CD14-positive monocyte (primary cell): ENCODE data around the gene ADAM8. TPM values are rescaled to one million over a fixed set of nuclear protein-coding genes. Genes with fewer than 3 reads are reported as not detected.
A peak's percentile ranks its signal among the peaks of the same experiment; 100 is the strongest.

Experiments used
- DNase-seq, 3 donors: peaks; one replicate each; pipeline ENCODE4 v3.0.0-alpha.2; 2011 to 2022
- H2AFZ ChIP-seq: 2 replicates; pipeline ENCODE4 v1.6.0; 2012; ENCODE audit warnings: mild to moderate bottlenecking, low read depth, low read length, inconsistent platforms; ENCODE audit not compliant: insufficient read depth, poor library complexity, severe bottlenecking
- H3K27ac ChIP-seq, 2 donors: 1 replicate in 1 of 2; 2 replicates in 1 of 2; pipeline ENCODE4 v1.5.1; 2012 to 2013; ENCODE audit warnings: low read length in 2 of 2, control low read depth in 1 of 2, inconsistent platforms in 1 of 2, low read depth in 1 of 2, mild to moderate bottlenecking in 1 of 2
- H3K27me3 ChIP-seq, 2 donors: one replicate each; pipeline versions ENCODE4 v1.6.0 to v1.6.1; 2011 to 2013; ENCODE audit warnings: low read length in 2 of 2; ENCODE audit not compliant: control insufficient read depth in 2 of 2, insufficient read depth in 2 of 2
- H3K36me3 ChIP-seq, 2 donors: replicated peaks in 1 of 2; 1 replicate in 1 of 2; 2 replicates in 1 of 2; pipeline versions ENCODE4 v1.5.1 to v1.6.1; 2012 to 2013; ENCODE audit warnings: low read length in 2 of 2, control low read depth in 1 of 2, inconsistent platforms in 1 of 2, mild to moderate bottlenecking in 1 of 2; ENCODE audit not compliant: insufficient read depth in 2 of 2, control insufficient read depth in 1 of 2
- H3K4me1 ChIP-seq, 2 donors: 1 replicate in 1 of 2; 2 replicates in 1 of 2; pipeline versions ENCODE4 v1.5.1 to v1.6.1; 2012 to 2013; ENCODE audit warnings: low read length in 2 of 2, control low read depth in 1 of 2, inconsistent platforms in 1 of 2, mild to moderate bottlenecking in 1 of 2, moderate library complexity in 1 of 2; ENCODE audit not compliant: insufficient read depth in 2 of 2, control insufficient read depth in 1 of 2
- H3K4me2 ChIP-seq: replicated peaks from 2 replicates; pipeline ENCODE3; 2012; ENCODE audit warnings: low read length, moderate library complexity, mild to moderate bottlenecking; ENCODE audit not compliant: poor library complexity, severe bottlenecking; ENCODE audit errors: extremely low read depth
- H3K4me3 ChIP-seq, 3 experiments: fragments of 200-600 bp in 1 of 3; sonication (generic) in 1 of 3; replicated peaks in 1 of 3; 1 replicate in 2 of 3; 2 replicates in 1 of 3; pipeline ENCODE4 v1.5.1; 2011 to 2013; ENCODE audit warnings: low read length in 3 of 3, mild to moderate bottlenecking in 3 of 3, control low read depth in 2 of 3, low read depth in 2 of 3, inconsistent platforms in 1 of 3, moderate library complexity in 1 of 3
- H3K79me2 ChIP-seq: 2 replicates; pipeline ENCODE4 v1.6.0; 2012; ENCODE audit warnings: mild to moderate bottlenecking, control low read depth, inconsistent platforms, low read length, moderate library complexity; ENCODE audit not compliant: insufficient read depth
- H3K9ac ChIP-seq: 2 replicates; pipeline ENCODE4 v1.6.0; 2017; ENCODE audit warnings: low read length, mild to moderate bottlenecking; ENCODE audit not compliant: insufficient read depth, poor library complexity, severe bottlenecking
- H3K9me3 ChIP-seq, 2 donors: replicated peaks in 1 of 2; 1 replicate in 1 of 2; 2 replicates in 1 of 2; pipeline versions ENCODE4 v1.5.1 to v1.6.1; 2012 to 2013; ENCODE audit warnings: low read length in 2 of 2, control low read depth in 1 of 2; ENCODE audit not compliant: control insufficient read depth in 1 of 2, insufficient read depth in 1 of 2
- H4K20me1 ChIP-seq: 2 replicates; pipeline ENCODE4 v1.6.0; 2012; ENCODE audit warnings: mild to moderate bottlenecking, low read length, control low read depth, moderate library complexity; ENCODE audit not compliant: insufficient read depth
- H3K27ac Mint-ChIP-seq, 7 donors: one replicate each; pipeline ENCODE4 v1.8.0; 2020; ENCODE audit warnings: mild to moderate bottlenecking in 7 of 7, mixed read lengths in 7 of 7, moderate library complexity in 6 of 7, inconsistent platforms in 2 of 7
- H3K27me3 Mint-ChIP-seq, 3 donors: one replicate each; pipeline ENCODE4 v1.8.0; 2021 to 2022; ENCODE audit warnings: low read depth in 3 of 3, mild to moderate bottlenecking in 3 of 3, mixed read lengths in 3 of 3, moderate library complexity in 3 of 3, inconsistent platforms in 1 of 3
- H3K36me3 Mint-ChIP-seq, 2 donors: one replicate each; pipeline ENCODE4 v1.8.0; 2020; ENCODE audit warnings: mixed read lengths in 2 of 2, inconsistent platforms in 1 of 2, mild to moderate bottlenecking in 1 of 2
- H3K4me1 Mint-ChIP-seq: one replicate; pipeline ENCODE4 v1.8.0; 2020; ENCODE audit warnings: mild to moderate bottlenecking, mixed read lengths
- H3K4me3 Mint-ChIP-seq, 2 donors: one replicate each; pipeline ENCODE4 v1.8.0; 2020; ENCODE audit warnings: mild to moderate bottlenecking in 2 of 2, mixed read lengths in 2 of 2, moderate library complexity in 1 of 2
- H3K9me3 Mint-ChIP-seq, 7 donors: one replicate each; pipeline ENCODE4 v1.8.0; 2020 to 2022; ENCODE audit warnings: mixed read lengths in 7 of 7, mild to moderate bottlenecking in 6 of 7, moderate library complexity in 6 of 7, inconsistent platforms in 2 of 7
- WGBS: methylation state at CpG from one replicate; pipeline ENCODE4 v1.1.5; 2013; ENCODE audit warnings: missing lambda C conversion rate; ENCODE audit not compliant: insufficient coverage; 5-methylcytosine and 5-hydroxymethylcytosine counted together
- intact Hi-C, 2 donors: fragments of 100-400 bp; cut with micrococcal nuclease; formaldehyde crosslinking; loops; one replicate each; pipeline versions ENCODE4 v1.15.0 to v1.15.1; 2023
- polyA plus RNA-seq, 3 donors: library from polyadenylated mRNA; depleted of rRNA in 1 of 3; unstranded in 2 of 3; stranded (reverse) in 1 of 3; fragments of 300-500 nt in 2 of 3; fragments of >200 nt in 1 of 3; fragmentation: Illumina TruSeq in 2 of 3; gene quantifications; 1 replicate in 2 of 3; 2 replicates in 1 of 3; pipeline ENCODE4 v1.2.3, GENCODE V29; 2012 to 2021
- TF ChIP-seq, protein P1 (sequence below): fragments of 200-600 bp; IDR thresholded peaks from one replicate; pipeline ENCODE4 v1.8.0; 2022; ENCODE audit warnings: antibody characterized with exemption, mild to moderate bottlenecking

ADAM8 gene
- polyA plus RNA-seq, 3 donors, result 32.7 to 228 (median 72.8) TPM

DNA sequence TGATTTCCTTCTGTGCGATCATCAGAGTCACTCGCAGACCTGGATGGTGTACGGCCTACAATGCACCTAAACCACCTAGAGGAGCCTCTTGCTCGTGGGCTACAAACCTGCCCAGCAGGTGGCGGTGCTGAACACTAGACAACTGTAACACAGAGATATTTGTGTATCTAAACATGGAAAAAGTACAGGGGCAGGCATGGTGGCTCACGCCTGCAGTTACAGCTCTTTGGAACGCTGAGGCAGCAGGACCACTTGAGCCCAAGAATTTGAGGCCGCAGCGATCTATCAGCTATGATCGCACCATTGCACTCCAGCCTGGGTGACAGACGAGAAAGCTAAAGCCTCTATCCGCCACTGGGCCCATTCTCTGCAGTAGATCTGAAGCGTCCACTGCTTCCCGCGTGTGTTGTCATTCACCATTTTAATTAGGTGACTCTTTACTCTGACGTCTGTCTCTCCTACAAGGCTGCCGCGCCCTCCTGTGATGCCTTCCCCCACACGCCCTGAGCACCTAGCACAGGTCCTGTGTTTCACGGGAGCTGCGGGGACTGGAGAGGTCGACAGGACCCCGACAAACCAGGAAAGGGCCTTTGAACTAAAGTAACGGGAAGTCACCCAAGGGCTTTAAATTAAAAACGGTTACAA, 31.2 kb upstream of the ADAM8 start:
- intact Hi-C loops, result loop anchor here (2.0 to 5.0 kb wide), 4 partner anchors 29 to 71 kb away; partner anchors contain the start of gene VENTX (in 1 of the 2)
- H3K36me3 Mint-ChIP-seq, result peaks cover 55 to 66% of the 10 kb centered on the region in 2 donors

DNA sequence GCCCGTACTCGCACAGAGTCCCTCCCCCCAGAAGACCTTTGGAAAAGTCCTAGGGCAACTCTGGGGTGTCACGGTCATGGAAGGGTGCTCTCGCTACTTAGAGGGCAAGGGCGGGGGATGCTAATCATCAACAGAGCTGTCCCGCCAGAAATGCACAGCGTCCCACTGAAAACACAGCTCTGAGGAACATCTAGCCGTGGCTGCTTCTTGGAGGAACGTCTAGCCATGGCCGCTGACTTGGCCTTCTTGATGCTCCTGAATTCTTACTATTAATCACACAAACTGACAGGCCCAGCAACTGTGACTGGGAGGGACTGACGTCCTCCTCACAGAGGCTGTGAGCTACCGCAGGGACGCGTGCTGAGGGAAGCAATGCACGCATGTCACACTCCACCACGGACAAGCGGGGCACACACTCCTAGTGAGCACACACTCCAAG, 30.3 kb upstream of the ADAM8 start:
- peak overlapping the region; percentile 99 to 100 (median 100) for H3K27ac Mint-ChIP-seq
- H3K27me3 Mint-ChIP-seq, result peaks cover 0 to 5% (median 0%) of the 10 kb centered on the region in 3 donors
- peaks cover 54 to 65% of the 10 kb centered on the region in 2 donors for H3K36me3 Mint-ChIP-seq
- H3K9me3 Mint-ChIP-seq, result peaks cover 0 to 6% (median 0%) of the 10 kb centered on the region in 7 donors
- intact Hi-C loops, result loop anchor here (2.0 to 5.0 kb wide), 3 partner anchors 45 to 70 kb away; partner anchors contain the start of gene VENTX (in 1 of the 2)
- Histone ChIP-seq H3K36me3 (peaks cover 27 to 46% of the 10 kb centered on the region in 2 donors), H4K20me1 (peaks cover 38% of the 10 kb centered on the region), H3K4me3 (peak overlapping the region in 1 of 3 experiments; percentile 77), H3K79me2 (peaks cover 64% of the 10 kb centered on the region), H3K9ac (peak overlapping the region; percentile 99), H3K9me3 (no peaks in the 10 kb centered on the region), H3K4me2 (peak overlapping the region; percentile 75), H3K27me3 (no peaks in the 10 kb centered on the region), H3K4me1 (peaks cover 37 to 42% of the 10 kb centered on the region in 2 donors), H2AFZ (no peak overlapping the region), H3K27ac (peak overlapping the region; percentile 94 to 95)
- peak overlapping the region; percentile 67 to 99 for H3K4me3 Mint-ChIP-seq
- peaks cover 34% of the 10 kb centered on the region for H3K4me1 Mint-ChIP-seq
- TF ChIP-seq, protein P1, sequence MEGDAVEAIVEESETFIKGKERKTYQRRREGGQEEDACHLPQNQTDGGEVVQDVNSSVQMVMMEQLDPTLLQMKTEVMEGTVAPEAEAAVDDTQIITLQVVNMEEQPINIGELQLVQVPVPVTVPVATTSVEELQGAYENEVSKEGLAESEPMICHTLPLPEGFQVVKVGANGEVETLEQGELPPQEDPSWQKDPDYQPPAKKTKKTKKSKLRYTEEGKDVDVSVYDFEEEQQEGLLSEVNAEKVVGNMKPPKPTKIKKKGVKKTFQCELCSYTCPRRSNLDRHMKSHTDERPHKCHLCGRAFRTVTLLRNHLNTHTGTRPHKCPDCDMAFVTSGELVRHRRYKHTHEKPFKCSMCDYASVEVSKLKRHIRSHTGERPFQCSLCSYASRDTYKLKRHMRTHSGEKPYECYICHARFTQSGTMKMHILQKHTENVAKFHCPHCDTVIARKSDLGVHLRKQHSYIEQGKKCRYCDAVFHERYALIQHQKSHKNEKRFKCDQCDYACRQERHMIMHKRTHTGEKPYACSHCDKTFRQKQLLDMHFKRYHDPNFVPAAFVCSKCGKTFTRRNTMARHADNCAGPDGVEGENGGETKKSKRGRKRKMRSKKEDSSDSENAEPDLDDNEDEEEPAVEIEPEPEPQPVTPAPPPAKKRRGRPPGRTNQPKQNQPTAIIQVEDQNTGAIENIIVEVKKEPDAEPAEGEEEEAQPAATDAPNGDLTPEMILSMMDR, result no peak
- no peak for DNase-seq
- WGBS, result 89% methylated on average over 13 of the region's 17 CpGs

More for the DNA sequence above, 31.2 kb upstream of the ADAM8 start:
- Histone ChIP-seq H3K36me3 (peaks cover 26 to 46% of the 10 kb centered on the region in 2 donors), H3K9me3 (no peaks in the 10 kb centered on the region), H3K4me2 (peak overlapping the region; percentile 75), H3K4me3 (peak overlapping the region; percentile 77 to 87 (median 86)), H3K79me2 (peaks cover 57% of the 10 kb centered on the region), H2AFZ (no peak overlapping the region), H3K27me3 (no peaks in the 10 kb centered on the region), H3K9ac (peak overlapping the region; percentile 99), H3K4me1 (peaks cover 37 to 42% of the 10 kb centered on the region in 2 donors), H4K20me1 (peaks cover 28% of the 10 kb centered on the region), H3K27ac (peak overlapping the region; percentile 95 to 96)
- peaks cover 0 to 3% (median 0%) of the 10 kb centered on the region in 7 donors for H3K9me3 Mint-ChIP-seq
- H3K27ac Mint-ChIP-seq, result peak overlapping the region; percentile 99 to 100 (median 100)
- peak overlapping the region; percentile 98 to 99 for H3K4me3 Mint-ChIP-seq
- TF ChIP-seq, protein P1, result peak; percentile 86
- peak; percentile 63 to 71 (median 68) for DNase-seq
- H3K4me1 Mint-ChIP-seq, result peaks cover 34% of the 10 kb centered on the region
- WGBS, result 4% methylated on average over 22 of the region's 25 CpGs
- peaks cover 0 to 5% (median 0%) of the 10 kb centered on the region in 3 donors for H3K27me3 Mint-ChIP-seq
